Fibroblast of lung (primary cell): Measurements from ENCODE around the gene IQSEC3.

Source experiments
- EZH2 ChIP-seq: IDR thresholded peaks from 2 replicates; pipeline ENCODE4 v1.5.1; 2012; ENCODE audit warnings: low read length, control low read depth, mild to moderate bottlenecking; ENCODE audit errors: missing control alignments
- TF ChIP-seq, protein P1 (sequence below), 2 donors: IDR thresholded peaks in 1 of 2; conservative IDR thresholded peaks in 1 of 2; 1 replicate in 1 of 2; 2 replicates in 1 of 2; pipeline ENCODE4 v1.5.1; 2011 to 2012; ENCODE audit warnings: low read length in 2 of 2, control low read depth in 1 of 2, inconsistent platforms in 1 of 2, low read depth in 1 of 2, mild to moderate bottlenecking in 1 of 2

DNA sequence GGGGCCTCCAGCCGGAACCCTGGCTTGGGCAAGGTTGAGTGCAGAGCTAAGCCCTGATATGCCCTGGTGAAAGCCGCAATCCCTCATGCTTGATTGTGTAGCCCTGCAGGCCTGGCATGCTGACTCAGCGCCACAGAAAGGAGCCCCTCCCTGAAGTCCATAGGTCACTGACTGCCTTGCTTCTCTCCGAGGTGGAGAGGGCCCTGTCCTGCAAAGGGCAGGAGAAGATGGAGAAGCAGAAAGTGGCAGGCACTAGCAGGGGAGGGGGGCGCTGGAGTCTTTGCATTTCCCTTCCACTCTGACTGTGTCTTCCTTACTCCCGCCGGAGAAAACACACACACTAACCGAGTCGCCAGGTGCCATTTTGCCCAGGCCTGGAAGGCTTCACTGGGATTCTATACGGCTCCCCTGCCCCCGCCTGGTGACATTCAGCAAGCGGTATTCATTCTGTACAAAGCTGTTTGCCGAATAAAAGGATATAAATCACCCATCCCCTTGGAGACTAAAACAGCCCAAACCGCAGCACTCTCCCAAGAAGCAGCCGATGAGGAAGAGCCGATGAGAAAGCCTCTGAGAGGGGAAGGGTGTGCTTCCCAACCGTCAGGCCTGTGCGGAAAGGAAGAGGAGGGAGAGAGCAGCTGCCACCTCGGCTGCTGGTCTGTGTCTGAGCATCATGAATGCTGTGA lies 77.5 kb downstream of the IQSEC3 start:
- TF ChIP-seq, protein P1, sequence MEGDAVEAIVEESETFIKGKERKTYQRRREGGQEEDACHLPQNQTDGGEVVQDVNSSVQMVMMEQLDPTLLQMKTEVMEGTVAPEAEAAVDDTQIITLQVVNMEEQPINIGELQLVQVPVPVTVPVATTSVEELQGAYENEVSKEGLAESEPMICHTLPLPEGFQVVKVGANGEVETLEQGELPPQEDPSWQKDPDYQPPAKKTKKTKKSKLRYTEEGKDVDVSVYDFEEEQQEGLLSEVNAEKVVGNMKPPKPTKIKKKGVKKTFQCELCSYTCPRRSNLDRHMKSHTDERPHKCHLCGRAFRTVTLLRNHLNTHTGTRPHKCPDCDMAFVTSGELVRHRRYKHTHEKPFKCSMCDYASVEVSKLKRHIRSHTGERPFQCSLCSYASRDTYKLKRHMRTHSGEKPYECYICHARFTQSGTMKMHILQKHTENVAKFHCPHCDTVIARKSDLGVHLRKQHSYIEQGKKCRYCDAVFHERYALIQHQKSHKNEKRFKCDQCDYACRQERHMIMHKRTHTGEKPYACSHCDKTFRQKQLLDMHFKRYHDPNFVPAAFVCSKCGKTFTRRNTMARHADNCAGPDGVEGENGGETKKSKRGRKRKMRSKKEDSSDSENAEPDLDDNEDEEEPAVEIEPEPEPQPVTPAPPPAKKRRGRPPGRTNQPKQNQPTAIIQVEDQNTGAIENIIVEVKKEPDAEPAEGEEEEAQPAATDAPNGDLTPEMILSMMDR (conservative IDR thresholded peaks at IDR 0.05 in 1 of 2, IDR thresholded peaks at IDR 0.05 in 1 of 2; ENCODE audit: low read depth in 1 of 2, low read length in 2 of 2) = no peak
- no peak for TF ChIP-seq EZH2
